ENCODE measurements around the gene GINS1. TPM values are rescaled to one million over a fixed set of nuclear protein-coding genes. Genes with fewer than 3 reads are reported as not detected.

Gene GINS1
- 29.1 to 38.4 TPM (median 36.5 TPM) in 5 replicates for total RNA-seq (2022; extraction: Qiagen RNA extraction)

DNA sequence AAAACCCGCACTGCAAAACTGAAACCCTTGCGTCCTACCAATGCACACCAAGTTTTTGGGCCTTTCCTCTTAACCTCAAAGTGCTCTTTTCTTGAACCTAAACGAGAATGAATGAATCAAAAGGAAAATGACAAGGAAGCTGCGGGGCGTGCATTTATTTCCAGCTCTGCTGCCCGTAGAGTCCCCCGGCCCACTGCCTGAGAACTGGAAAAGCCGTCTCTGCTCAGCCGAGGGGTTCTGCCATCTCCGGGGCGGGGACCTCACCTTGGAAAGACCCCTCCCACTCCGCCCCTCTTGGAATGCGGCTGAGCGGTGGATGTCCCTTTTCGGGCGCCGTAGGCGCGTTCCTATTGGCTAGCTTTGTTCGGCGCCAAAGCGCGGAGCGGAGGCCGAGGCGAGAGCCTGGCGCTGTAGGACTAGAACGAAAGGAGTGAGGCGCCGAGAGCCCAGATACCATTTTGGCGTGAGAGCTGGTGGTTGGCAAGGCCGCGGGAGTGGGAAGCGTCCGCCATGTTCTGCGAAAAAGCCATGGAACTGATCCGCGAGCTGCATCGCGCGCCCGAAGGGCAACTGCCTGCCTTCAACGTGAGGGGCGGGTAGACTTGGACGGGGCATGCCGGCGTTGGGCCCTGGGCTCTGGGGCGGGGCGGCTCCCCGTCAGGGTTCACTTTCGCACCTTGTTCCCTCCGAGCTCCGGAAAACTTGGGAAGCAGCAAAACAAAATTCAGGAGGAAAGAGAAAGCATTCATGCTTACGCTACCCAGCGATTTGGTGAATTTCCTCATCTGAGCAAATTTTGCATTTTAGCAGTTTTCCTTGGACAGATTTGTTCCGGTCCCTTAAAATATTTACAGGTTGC is at the start of gene GINS1:
Gene GINS1 (plus strand): TSS at position 363 of the 859 bp plus-strand sequence. CDS start 148 bp downstream, at position 511.

DNA sequence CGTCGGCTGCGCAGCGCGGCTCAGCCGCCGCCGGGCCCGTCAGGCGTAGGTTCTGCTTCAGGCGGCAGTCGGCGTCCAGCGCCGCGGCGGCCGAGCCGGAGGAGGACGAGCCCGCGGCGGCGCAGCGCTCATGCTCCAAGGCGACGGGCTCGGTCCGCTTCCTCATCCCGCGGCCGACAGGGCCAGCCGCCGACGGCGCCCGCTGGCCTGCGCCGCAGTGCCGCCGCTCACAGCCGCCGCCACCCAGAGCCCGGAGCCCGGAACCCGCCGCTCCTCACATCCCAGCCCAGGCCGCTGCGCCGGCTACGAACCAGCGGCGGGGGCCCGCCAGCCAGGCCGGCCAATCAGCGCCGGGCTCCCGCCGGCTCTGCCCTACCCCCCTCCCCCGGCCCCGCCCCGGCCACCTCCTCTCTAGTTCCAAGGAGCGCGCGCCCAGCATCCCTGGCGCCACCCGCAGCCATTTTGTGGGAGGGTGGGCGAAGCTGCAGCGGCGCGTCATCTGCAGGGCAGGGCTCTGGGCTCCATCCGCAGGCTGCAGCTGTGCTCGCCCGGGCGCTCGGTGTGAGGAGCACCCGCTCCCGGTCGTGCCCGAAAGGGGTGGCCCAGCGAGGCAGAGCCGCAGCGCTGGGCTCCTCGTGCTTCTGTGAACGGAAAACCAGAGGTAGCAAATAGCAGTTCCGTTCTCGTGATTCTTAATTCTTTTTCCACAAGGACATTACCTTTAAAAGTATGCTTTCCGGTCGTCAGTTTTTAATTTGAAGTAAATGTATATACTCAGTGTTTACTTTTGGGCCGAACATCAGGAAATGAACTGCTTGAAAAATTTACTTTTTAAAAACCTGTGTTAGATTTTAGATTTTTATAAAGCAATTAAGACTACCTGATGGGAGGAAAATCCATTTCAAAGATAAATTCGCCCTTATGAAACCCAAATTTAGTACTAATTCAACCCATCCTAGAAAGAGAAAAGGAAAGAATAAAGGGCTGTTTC is 16.6 kb upstream of the GINS1 start, which contains the start of gene ABHD12:
Gene ABHD12 (minus strand): TSS at position 298 of the 991 bp plus-strand sequence. CDS start 132 bp downstream, at position 166.

Other genes starting within 250 kb of the GINS1 start
- 172 to 195 TPM (median 191 TPM) in 5 replicates for gene ENTPD6, start 212.0 kb upstream of the GINS1 start, total RNA-seq (2022; extraction: Qiagen RNA extraction)
- 302 to 405 TPM (median 398 TPM) in 5 replicates for gene PYGB, start 159.6 kb upstream of the GINS1 start, total RNA-seq (2022; extraction: Qiagen RNA extraction)
- 109 to 160 TPM (median 149 TPM) in 5 replicates for gene ABHD12, start 16.8 kb upstream of the GINS1 start, total RNA-seq (2022; extraction: Qiagen RNA extraction)
- 11.4 to 15.4 TPM (median 14.7 TPM) in 5 replicates for gene NINL, start 177.9 kb downstream of the GINS1 start, total RNA-seq (2022; extraction: Qiagen RNA extraction)
- 6.0 to 9.7 TPM (median 7.6 TPM) in 5 replicates for gene NANP, start 216.3 kb downstream of the GINS1 start, total RNA-seq (2022; extraction: Qiagen RNA extraction)

All from A549 treated with Hydrocortisone at 1 μM for 4 hours (cell line).